Transverse colon (tissue), 4 donors: ENCODE data around the gene STAB1. TPM values are rescaled to one million over a fixed set of nuclear protein-coding genes. Genes with fewer than 3 reads are reported as not detected.

Source experiments
- DNase-seq: peaks from one replicate; pipeline ENCODE4 v3.0.0-alpha.2; 2019
- H3K27ac ChIP-seq, 4 donors: fragments of 200-600 bp; sonication (generic); 2 replicates each; pipeline ENCODE4 v1.5.1; 2016 to 2018; ENCODE audit warnings: inconsistent platforms in 4 of 4
- H3K27me3 ChIP-seq: fragments of 200-600 bp; sonication (generic); 2 replicates; pipeline ENCODE4 v1.5.1; 2017; ENCODE audit warnings: inconsistent platforms
- H3K36me3 ChIP-seq, 4 donors: fragments of 200-600 bp; sonication (generic); 2 replicates each; pipeline ENCODE4 v1.5.1; 2017 to 2019; ENCODE audit warnings: inconsistent platforms in 4 of 4
- H3K4me1 ChIP-seq, 4 donors: fragments of 200-600 bp; sonication (generic); 2 replicates each; pipeline ENCODE4 v1.5.1; 2017 to 2020; ENCODE audit warnings: inconsistent platforms in 4 of 4
- H3K4me3 ChIP-seq, 4 donors: fragments of 200-600 bp; sonication (generic); 1 replicate in 1 of 4; 2 replicates in 3 of 4; pipeline versions ENCODE4 v1.5.1 to v1.6.1; 2017 to 2019; ENCODE audit warnings: inconsistent platforms in 4 of 4
- H3K9me3 ChIP-seq, 2 donors: fragments of 200-600 bp; sonication (generic); 2 replicates each; pipeline ENCODE4 v1.5.1; 2017 to 2019; ENCODE audit warnings: inconsistent platforms in 2 of 2
- CTCF ChIP-seq, 5 experiments: fragments of 200-600 bp in 3 of 5; fragments of 450-650 bp in 2 of 5; sonication (generic) in 3 of 5; IDR thresholded peaks; 1 replicate in 2 of 5; 2 replicates in 3 of 5; pipeline ENCODE4 v1.5.1; 2016 to 2017; ENCODE audit warnings: antibody characterized with exemption in 5 of 5, inconsistent platforms in 3 of 5, mild to moderate bottlenecking in 2 of 5, moderate library complexity in 1 of 5
- EP300 ChIP-seq: sonication (generic); formaldehyde crosslinking; IDR thresholded peaks from one replicate; pipeline ENCODE4 v1.6.1; 2017; ENCODE audit warnings: antibody characterized with exemption, low read depth
- POLR2A ChIP-seq: fragments of 450-650 bp; IDR thresholded peaks from one replicate; pipeline ENCODE4 v1.6.1; 2016; ENCODE audit warnings: antibody characterized with exemption, mild to moderate bottlenecking, moderate library complexity
- POLR2AphosphoS5 ChIP-seq, 3 donors: sonication (generic); formaldehyde crosslinking; IDR thresholded peaks; one replicate each; pipeline ENCODE4 v1.6.1; 2016; ENCODE audit warnings: antibody characterized with exemption in 3 of 3
- WGBS, 2 donors: methylation state at CpG; one replicate each; pipeline ENCODE4 v1.1.5; 2018; ENCODE audit warnings: low coverage in 1 of 2; 5-methylcytosine and 5-hydroxymethylcytosine counted together
- in situ Hi-C, 4 donors: fragments of 200-750 bp; cut with MboI; loops; one replicate each; pipeline versions ENCODE4 v1.15.0 to v1.15.1; 2017; ENCODE audit warnings: low sequenced_read_pairs in 3 of 4, low pct_ligation_motif_present in 1 of 4, low pct_unique_long_range_greater_than_20kb in 1 of 4
- intact Hi-C: fragments of 100-400 bp; cut with DNase I; formaldehyde crosslinking; loops from one replicate; pipeline ENCODE4 v1.15.1; 2023; ENCODE audit warnings: low total_unique reads
- total RNA-seq, 4 donors: library from RNA; depleted of rRNA; stranded (reverse); fragments of >200 nt; gene quantifications; one replicate each; pipeline ENCODE4 v1.1.0, GENCODE V29; 2016

STAB1 gene
- total RNA-seq, 4 donors from 2014 or later = 42.6 to 152 (median 70.3) TPM

GRCh38 chr3:52536369-52537164 lies 41.4 kb downstream of the STAB1 start, which contains the start of gene UQCC5:
Gene UQCC5, plus strand, starts transcription at chr3:52536605. Its CDS starts 151 bp downstream, at chr3:52536756.
- Histone ChIP-seq H3K36me3 (peaks cover 0 to 6% (median 0%) of the 10 kb centered on the region in 4 donors), H3K9me3 (no peaks in the 10 kb centered on the region), H3K27ac (peak within 1 kb of the TSS; percentile 85 to 95 (median 92)), H3K4me3 (peak within 1 kb of the TSS; percentile 53 to 84 (median 62)), H3K4me1 (peaks cover 19 to 56% (median 42%) of the 10 kb centered on the region in 4 donors), H3K27me3 (no peaks in the 10 kb centered on the region)
- peak; percentile 98 for DNase-seq
- in situ Hi-C loops (no loop called here), intact Hi-C loops (no loop called here)
- peak; percentile 98 to 99 (median 99) for TF ChIP-seq POLR2AphosphoS5 (IDR thresholded peaks at IDR 0.05)
- no peak for TF ChIP-seq CTCF (IDR thresholded peaks at IDR 0.05)
- peak; percentile 15 for TF ChIP-seq EP300
- peak; percentile 96 for TF ChIP-seq POLR2A
- 0% methylated on average over 44 of the region's 65 CpGs; no CpG with 5 or more reads in 1 of the 2 donors for WGBS, 2 donors

GRCh38 chr3:52537165-52537620 lies 42.1 kb downstream of the STAB1 start:
- intact Hi-C loops = no loop called here

GRCh38 chr3:52537726-52538421 lies 42.7 kb downstream of the STAB1 start:
- DNase-seq = no peak
- Histone ChIP-seq H3K4me1 (peaks cover 15 to 48% (median 36%) of the 10 kb centered on the region in 4 donors), H3K4me3 (peak overlapping the region in 3 of 4 donors; percentile 53 to 84 (median 53)), H3K9me3 (no peaks in the 10 kb centered on the region), H3K36me3 (peaks cover 0 to 7% (median 0%) of the 10 kb centered on the region in 4 donors), H3K27me3 (no peaks in the 10 kb centered on the region), H3K27ac (peak overlapping the region; percentile 85 to 95 (median 92))
- TF ChIP-seq CTCF (IDR thresholded peaks at IDR 0.05) (no peak), POLR2A (no peak), EP300 (no peak), POLR2AphosphoS5 (IDR thresholded peaks at IDR 0.05) (no peak)
- intact Hi-C loops = no loop called here
- in situ Hi-C loops = no loop called here
- WGBS, 2 donors = 57 to 68% methylated on average over 5 to 7 of the region's 7 CpGs

More at GRCh38 chr3:52537165-52537620, 42.1 kb downstream of the STAB1 start:
- Histone ChIP-seq H3K27ac (peak overlapping the region; percentile 85 to 95 (median 92)), H3K27me3 (no peaks in the 10 kb centered on the region), H3K9me3 (no peaks in the 10 kb centered on the region), H3K36me3 (peaks cover 0 to 7% (median 0%) of the 10 kb centered on the region in 4 donors), H3K4me3 (peak overlapping the region; percentile 53 to 84 (median 62)), H3K4me1 (peaks cover 15 to 53% (median 42%) of the 10 kb centered on the region in 4 donors)
- 0 to 2% methylated on average over 1 to 6 of the region's 6 CpGs for WGBS, 2 donors
- no peak for DNase-seq
- in situ Hi-C loops = no loop called here
- TF ChIP-seq CTCF (IDR thresholded peaks at IDR 0.05) (peak in 2 of 5 experiments; percentile 31 to 33), POLR2A (no peak)

GRCh38 chr3:52539010-52539653 lies 44.0 kb downstream of the STAB1 start:
- in situ Hi-C loops = no loop called here
- WGBS, 2 donors = 86 to 88% methylated on average over 5 of the region's 5 CpGs
- H3K36me3 ChIP-seq = peaks cover 0 to 7% (median 0%) of the 10 kb centered on the region in 4 donors
- intact Hi-C loops = no loop called here
- no peak overlapping the region for H3K27ac ChIP-seq
- H3K27me3 ChIP-seq = no peaks in the 10 kb centered on the region
- no peaks in the 10 kb centered on the region for H3K9me3 ChIP-seq
- peaks cover 15 to 43% (median 30%) of the 10 kb centered on the region in 4 donors for H3K4me1 ChIP-seq
- no peak for TF ChIP-seq POLR2A
- no peak for TF ChIP-seq CTCF (IDR thresholded peaks at IDR 0.05)
- TF ChIP-seq EP300 = no peak
- TF ChIP-seq POLR2AphosphoS5 (IDR thresholded peaks at IDR 0.05) = no peak
- no peak for DNase-seq
- H3K4me3 ChIP-seq = no peak overlapping the region
